ENCODE measurements around the gene GPRC5B.
A peak's percentile ranks its signal among the peaks of the same experiment; 100 is the strongest.

The GPRC5B gene

GRCh38 chr16:19851476-19851875, 33.2 kb downstream of the GPRC5B start:
- DNase-seq, result no peak
- Histone ChIP-seq H3K36me3 (replicated peaks) (no peaks in the 10 kb centered on the region), H3K27me3 (replicated peaks) (no peaks in the 10 kb centered on the region), H3K4me3 (ENCODE audit: low read depth, low read length) (no peak overlapping the region), H3K27ac (no peak overlapping the region)
- TF ChIP-seq CTCF (IDR thresholded peaks at IDR 0.05; ENCODE audit: low read depth, low read length, missing control alignments), result no peak
- in situ Hi-C loops (cut with HindIII; ENCODE audit: low pct_ligation_motif_present, low sequenced_read_pairs), result no loop called here

GRCh38 chr16:19850131-19850817, 34.4 kb downstream of the GPRC5B start:
- no peak for DNase-seq
- TF ChIP-seq CTCF (IDR thresholded peaks at IDR 0.05; ENCODE audit: low read depth, low read length, missing control alignments), result no peak
- H3K4me3 ChIP-seq (ENCODE audit: low read depth, low read length), result no peak overlapping the region
- in situ Hi-C loops (cut with HindIII; ENCODE audit: low pct_ligation_motif_present, low sequenced_read_pairs), result no loop called here
- no peak overlapping the region for H3K27ac ChIP-seq
- no peaks in the 10 kb centered on the region for H3K36me3 ChIP-seq (replicated peaks)
- H3K27me3 ChIP-seq (replicated peaks), result no peaks in the 10 kb centered on the region

- no peak overlapping the region for H3K4me3 ChIP-seq (ENCODE audit: low read depth, low read length)
- no peaks in the 10 kb centered on the region for H3K36me3 ChIP-seq (replicated peaks)
- no peaks in the 10 kb centered on the region for H3K27me3 ChIP-seq (replicated peaks)
- no peak for DNase-seq
- TF ChIP-seq CTCF (IDR thresholded peaks at IDR 0.05; ENCODE audit: low read depth, low read length, missing control alignments), result no peak
- no peak overlapping the region for H3K27ac ChIP-seq
- in situ Hi-C loops (cut with HindIII; ENCODE audit: low pct_ligation_motif_present, low sequenced_read_pairs), result no loop called here
These were observed 35.9 kb downstream of the GPRC5B start for GRCh38 chr16:19848756-19849155.

- H3K36me3 ChIP-seq (replicated peaks), result no peaks in the 10 kb centered on the region
- no peak overlapping the region for H3K4me3 ChIP-seq (ENCODE audit: low read depth, low read length)
- DNase-seq, result no peak
- H3K27ac ChIP-seq, result no peak overlapping the region
- in situ Hi-C loops (cut with HindIII; ENCODE audit: low pct_ligation_motif_present, low sequenced_read_pairs), result no loop called here
- no peak for TF ChIP-seq CTCF (IDR thresholded peaks at IDR 0.05; ENCODE audit: low read depth, low read length, missing control alignments)
- no peaks in the 10 kb centered on the region for H3K27me3 ChIP-seq (replicated peaks)
These were observed 38.2 kb downstream of the GPRC5B start for GRCh38 chr16:19846436-19846835.

GRCh38 chr16:19844945-19845641, 39.6 kb downstream of the GPRC5B start:
- Histone ChIP-seq H3K36me3 (replicated peaks) (no peaks in the 10 kb centered on the region), H3K4me3 (ENCODE audit: low read depth, low read length) (no peak overlapping the region), H3K27me3 (replicated peaks) (no peaks in the 10 kb centered on the region), H3K27ac (peak overlapping the region; percentile 83)
- in situ Hi-C loops (cut with HindIII; ENCODE audit: low pct_ligation_motif_present, low sequenced_read_pairs), result no loop called here
- peak; percentile 85 for DNase-seq
- no peak for TF ChIP-seq CTCF (IDR thresholded peaks at IDR 0.05; ENCODE audit: low read depth, low read length, missing control alignments)
